ENCODE measurements around the gene TMEM253. TPM values are rescaled to one million over a fixed set of nuclear protein-coding genes. Genes with fewer than 3 reads are reported as not detected.

Gene TMEM253
- total RNA-seq = under 0.01 and 0.28 TPM in 2 replicates

DNA sequence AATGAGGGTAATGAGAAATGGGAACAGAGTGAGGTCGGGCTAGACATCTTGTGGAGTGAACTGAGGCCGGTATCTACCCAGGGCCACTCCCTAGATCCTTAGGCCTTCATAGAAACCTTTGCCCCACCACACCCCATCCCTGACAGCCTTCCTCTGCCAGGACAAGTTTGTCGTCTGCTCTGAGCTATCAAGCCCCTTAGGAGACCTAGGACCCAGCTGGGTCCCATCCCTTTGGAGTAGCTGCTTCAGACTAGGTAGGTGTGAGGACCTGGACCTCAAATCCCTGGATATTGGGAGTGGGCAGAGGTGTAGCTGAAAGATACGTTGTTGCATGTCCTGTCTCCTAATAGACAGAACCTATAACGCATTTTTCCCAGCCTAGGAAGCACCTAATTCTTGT lies at the start of gene TMEM253:
TMEM253 (plus strand) TSS at position 136 of the 400 bp plus-strand sequence. CDS start 278 bp downstream, outside the sequence.

DNA sequence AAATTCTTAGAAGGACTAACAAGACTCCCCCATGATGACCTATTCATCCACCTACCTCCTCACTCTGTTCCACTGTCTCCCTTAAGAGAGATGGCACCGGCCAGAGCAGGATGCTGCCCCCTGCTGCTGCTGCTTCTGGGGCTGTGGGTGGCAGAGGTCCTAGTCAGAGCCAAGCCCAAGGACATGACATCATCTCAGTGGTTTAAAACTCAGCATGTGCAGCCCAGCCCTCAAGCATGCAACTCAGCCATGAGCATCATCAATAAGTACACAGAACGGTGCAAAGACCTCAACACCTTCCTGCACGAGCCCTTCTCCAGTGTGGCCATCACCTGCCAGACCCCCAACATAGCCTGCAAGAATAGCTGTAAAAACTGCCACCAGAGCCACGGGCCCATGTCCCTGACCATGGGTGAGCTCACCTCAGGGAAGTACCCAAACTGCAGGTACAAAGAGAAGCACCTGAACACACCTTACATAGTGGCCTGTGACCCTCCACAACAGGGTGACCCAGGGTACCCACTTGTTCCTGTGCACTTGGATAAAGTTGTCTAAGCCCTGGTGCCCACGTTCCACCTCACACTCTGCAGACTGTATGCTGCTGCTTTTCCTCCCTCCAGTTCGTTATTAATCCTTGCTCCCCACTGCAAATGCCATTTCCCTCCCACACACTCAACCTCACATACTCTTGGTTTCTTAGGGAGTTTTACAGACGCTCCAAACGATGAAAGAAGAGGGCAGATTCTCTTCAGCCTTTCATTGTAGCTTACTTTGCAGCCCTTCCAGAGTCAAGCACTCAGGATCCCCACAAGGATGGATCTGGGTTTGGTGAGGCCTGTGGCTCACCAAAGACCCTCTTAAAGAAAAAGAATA lies 42.8 kb upstream of the TMEM253 start, which contains the start of gene RNASE8:
RNASE8 (plus strand) TSS at position 20 of the 873 bp plus-strand sequence; CDS start at position 91, 71 bp downstream.

DNA sequence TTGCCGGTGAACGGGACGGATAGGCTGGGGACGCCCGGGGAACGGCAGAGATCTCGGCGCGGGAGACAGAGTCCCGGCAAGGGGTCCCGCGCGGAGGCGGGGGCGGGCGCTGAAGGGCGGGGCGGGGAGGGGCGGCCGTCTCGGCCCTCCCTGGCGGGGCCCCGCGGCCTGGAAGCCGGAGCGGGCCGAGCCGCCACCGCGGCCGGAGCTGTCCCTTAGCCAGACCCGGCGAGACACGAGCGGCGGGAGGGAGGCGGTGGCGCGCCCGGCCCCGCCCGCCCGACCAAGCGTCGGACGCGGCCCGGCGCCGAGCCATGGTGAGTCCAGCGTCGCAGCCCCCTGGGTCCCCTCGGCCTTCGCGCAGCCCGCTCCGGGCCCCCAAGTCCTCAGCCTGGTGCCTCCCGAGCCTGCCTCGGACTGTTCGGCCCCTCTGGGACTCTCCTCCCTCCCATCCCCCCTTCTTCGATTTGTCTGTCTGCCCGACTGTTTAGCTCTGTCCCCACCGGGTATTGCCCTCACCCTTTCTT lies 30.7 kb upstream of the TMEM253 start, which contains the start of gene ARHGEF40:
ARHGEF40 (plus strand) TSS at position 222 of the 527 bp plus-strand sequence; CDS start at position 315, 93 bp downstream.

DNA sequence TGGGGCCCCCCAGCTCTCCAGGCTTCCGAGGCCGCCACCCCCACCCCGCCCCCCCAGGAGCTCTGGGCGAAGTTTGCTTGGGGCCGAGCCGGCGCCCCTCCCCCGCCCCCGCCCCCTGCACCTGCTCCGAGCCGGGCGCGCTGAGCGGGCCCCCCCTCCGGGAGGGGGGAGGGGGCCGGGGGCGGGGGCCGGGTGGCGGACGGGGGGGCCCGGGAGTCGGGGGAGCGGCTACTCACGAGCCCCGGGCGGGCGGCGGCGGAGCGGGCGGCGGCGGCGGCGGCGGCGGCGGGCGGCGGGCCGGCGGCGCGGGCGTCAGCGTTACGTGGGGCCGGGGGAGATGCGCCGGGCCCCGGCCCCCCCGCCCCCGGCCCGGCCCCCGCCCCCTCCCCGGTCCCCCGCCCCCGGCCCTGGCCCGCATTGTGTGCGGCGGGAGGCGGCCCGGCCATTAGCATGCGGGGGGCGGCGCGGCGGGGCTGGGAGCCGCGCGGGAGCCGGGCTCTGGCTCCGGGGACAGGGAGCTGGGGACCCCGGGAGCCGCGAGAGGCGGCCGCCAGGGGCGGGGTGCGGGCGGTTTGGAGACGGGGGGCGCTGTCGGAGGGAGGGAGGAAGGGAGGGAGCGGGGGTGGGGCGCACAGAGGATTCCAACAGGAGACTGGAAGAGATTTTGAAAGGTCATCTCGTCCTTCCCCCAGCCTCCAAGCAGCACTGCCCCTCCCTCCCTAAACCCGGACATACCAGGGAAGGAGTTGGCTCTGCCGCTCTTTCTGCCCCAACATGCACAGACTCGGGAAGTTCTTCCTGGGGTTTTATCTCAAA lies 2.6 kb upstream of the TMEM253 start, which contains the start of gene ZNF219:
ZNF219 (minus strand) TSS at position 580 of the 816 bp plus-strand sequence. CDS start 5,064 bp downstream, outside the sequence.

Other genes starting within 250 kb of the TMEM253 start
- not detected in 2 replicates for gene RNASE3, start 209.7 kb upstream of the TMEM253 start, total RNA-seq
- not detected in 2 replicates for gene RNASE2, start 145.6 kb upstream of the TMEM253 start, total RNA-seq
- gene METTL17, start 111.1 kb upstream of the TMEM253 start, total RNA-seq = 37.7 and 51.3 TPM in 2 replicates
- gene SLC39A2, start 101.8 kb upstream of the TMEM253 start, total RNA-seq = 0.64 and 1.0 TPM in 2 replicates
- gene NDRG2, start 76.0 kb upstream of the TMEM253 start, total RNA-seq = 15.4 and 33.4 TPM in 2 replicates
- not detected in 2 replicates for gene TPPP2, start 70.8 kb upstream of the TMEM253 start, total RNA-seq
- gene RNASE13, start 66.3 kb upstream of the TMEM253 start, total RNA-seq = not detected in 2 replicates
- 19.9 and 33.8 TPM in 2 replicates for gene RNASE7, start 58.7 kb upstream of the TMEM253 start, total RNA-seq
- gene RNASE8, start 43.2 kb upstream of the TMEM253 start, total RNA-seq = not detected in 2 replicates
- 4.1 and 20.6 TPM in 2 replicates for gene ARHGEF40, start 30.8 kb upstream of the TMEM253 start, total RNA-seq
- 15.4 and 18.2 TPM in 2 replicates for gene ZNF219, start 2.4 kb upstream of the TMEM253 start, total RNA-seq
- gene OR5AU1, start 55.0 kb downstream of the TMEM253 start, total RNA-seq = not detected in 2 replicates
- 641 and 1,200 TPM in 2 replicates for gene HNRNPC, start 168.4 kb downstream of the TMEM253 start, total RNA-seq
- gene RPGRIP1, start 179.0 kb downstream of the TMEM253 start, total RNA-seq = not detected in 2 replicates